NCI-H146 treated with DMSO at 0.1 percent for 48 hours (cell line): ENCODE data around the gene S100PBP.

Source experiments
- DNase-seq: peaks from one replicate; lab custom pipeline; 2025; ENCODE audit not compliant: unreplicated experiment; lab: John Stamatoyannopoulos, UW

S100PBP gene

DNA sequence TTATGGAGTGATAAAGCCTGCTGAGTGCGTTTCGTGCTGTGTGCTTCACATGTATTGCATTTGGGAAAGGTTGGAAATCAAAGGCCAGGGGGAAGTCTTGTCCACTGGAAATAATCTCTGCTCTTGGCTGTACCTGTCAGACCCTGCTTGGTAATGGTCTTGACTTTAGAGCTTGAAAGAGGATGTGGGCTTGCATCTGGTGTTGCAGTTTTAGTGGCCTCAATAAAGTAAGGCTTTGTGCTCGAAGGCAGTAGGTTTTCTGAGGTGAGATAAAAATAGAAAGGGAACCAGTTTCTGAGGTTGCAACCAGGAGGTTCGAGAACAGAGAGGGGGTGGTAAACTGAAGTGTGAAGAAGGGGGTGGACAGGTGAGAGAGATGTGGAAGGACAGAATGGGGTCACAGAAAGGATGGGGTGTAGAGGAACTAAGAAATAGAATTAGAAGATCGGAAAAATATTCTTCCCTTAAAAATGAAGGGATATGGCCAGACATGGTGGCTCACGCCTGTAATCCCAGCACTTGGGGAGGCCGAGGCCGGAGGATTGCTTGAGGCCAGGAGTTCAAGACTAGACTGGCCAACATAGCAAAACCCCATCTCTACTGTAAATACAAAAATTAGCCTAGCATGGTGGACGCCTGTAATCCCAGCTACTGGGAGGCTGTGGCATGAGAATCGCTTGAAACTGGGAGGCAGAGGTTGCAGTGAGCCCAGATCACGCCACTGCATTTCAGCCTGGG is 1.5 kb downstream of the S100PBP start:
- DNase-seq = no peak

DNA sequence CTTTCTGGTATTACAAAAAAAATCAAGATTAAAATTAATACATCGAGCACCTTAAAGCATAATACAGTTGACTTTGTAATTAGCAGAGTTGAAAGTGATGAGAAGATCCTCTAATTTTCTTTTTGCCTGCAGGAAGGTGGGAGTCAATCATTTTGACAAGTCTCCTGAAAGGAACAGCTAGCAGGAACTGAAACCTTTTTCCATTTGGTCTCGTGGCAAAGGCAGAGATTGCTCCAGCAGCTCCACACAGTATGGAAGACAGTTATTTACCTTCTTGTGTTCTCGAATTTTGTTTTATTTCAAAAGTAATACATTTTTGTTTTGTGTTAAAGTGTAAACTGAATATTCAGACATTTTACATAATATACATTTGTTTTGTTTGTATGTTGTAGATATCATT is 7.7 kb downstream of the S100PBP start:
- no peak for DNase-seq

DNA sequence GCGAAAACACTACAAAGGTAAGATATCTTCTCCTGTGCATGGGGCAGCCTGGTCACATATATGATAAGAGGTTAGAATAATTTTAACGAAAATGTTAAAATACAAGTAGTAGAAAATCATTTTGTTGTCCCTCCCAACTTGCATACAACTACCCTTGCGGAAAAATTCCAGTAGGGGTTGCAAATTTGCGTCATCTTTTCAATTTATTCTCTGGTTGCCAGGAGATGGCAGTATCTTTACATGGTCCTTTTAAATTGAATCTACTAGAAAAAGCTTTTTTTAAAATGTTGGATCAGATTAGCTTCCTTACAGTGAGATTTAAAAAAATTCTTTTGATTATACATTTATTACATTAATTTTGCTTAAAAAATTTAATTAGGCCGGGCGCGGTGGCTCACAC is 10.9 kb downstream of the S100PBP start:
- no peak for DNase-seq

DNA sequence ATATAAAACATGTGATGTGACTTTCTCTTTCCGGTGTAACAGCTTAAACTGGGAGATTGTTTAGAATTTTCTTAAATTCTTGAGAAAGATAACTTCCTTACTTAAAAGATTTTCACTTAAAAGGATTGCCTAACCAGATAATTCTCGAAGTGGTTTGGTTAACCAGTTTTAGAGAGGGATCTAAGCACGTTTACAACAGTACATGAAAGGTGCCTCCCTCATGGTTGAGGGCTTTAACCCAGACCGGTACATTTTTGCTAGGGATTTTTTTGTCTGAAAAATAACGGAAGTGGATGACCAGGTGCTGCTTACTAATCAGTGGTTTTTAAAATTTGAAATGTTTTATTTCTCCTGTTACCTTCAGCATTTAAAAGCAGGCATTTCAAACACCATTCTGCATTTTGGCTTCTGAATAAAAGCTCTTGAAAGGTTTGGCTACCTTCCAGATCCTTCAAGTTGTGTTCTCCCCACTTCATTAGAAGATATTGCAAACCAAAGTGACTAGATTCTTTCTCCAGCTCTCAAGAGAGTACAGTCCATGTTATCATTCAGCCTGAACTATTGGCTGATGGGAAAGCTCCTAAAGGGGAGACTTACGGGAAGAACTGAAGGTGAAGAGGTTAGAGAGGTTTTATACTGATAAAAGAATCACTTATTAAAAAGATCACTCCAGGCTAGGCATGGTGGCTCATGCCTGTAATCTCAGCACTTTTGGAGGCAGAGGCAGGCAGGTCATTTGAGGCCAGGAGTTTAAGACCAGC is 12.8 kb downstream of the S100PBP start:
- DNase-seq = no peak

DNA sequence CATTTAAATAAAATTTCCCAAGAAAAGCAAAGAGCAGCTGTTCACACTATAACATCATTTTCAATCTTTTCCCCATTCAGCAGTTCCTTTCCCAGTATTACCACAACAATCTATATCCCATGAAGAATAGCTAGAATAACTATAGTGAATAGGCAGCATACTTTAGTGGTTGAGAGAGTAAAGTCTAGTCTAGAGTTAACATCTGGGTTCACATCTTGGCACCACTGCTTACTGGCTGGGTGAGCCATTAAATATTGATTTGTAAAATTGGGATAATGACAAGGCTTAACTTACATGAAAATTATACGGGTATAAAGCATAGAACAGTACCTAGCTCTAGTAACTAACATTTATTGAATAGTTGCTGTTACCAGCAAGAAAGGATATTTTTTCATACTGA is 14.4 kb downstream of the S100PBP start:
- no peak for DNase-seq

DNA sequence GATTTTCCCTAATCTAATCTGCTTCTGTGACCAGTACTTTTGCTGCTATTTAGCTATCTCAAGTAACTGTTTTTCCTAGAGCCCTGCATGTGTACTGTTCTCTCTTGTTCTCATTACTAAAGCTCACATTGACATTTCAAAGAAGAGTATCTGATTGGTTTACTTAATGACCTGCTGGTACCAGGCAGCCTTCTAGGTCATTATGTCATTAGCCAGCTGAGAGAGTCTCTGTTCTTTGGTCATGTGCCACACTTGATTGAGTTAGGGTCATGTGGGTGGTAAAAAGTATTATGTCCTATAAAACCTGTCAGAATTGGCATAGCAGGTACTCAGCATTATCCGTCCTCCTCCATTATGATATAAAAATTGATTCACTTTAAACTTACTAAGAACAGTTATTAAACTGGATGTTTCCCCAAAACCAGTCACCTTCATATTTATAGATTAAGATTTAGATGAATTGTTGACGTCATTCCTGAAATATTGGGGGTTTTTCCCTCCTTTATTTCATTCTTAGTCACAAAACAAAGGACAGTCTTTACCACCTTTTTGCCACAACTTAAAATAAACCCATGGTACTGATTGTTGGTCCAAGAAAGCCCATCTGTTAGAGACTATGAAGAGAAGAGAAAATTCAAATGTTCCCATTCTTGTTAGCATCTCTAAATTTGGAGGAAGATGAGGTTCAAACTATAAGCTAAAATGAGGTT is 31.1 kb downstream of the S100PBP start:
- DNase-seq = peak; percentile 10

DNA sequence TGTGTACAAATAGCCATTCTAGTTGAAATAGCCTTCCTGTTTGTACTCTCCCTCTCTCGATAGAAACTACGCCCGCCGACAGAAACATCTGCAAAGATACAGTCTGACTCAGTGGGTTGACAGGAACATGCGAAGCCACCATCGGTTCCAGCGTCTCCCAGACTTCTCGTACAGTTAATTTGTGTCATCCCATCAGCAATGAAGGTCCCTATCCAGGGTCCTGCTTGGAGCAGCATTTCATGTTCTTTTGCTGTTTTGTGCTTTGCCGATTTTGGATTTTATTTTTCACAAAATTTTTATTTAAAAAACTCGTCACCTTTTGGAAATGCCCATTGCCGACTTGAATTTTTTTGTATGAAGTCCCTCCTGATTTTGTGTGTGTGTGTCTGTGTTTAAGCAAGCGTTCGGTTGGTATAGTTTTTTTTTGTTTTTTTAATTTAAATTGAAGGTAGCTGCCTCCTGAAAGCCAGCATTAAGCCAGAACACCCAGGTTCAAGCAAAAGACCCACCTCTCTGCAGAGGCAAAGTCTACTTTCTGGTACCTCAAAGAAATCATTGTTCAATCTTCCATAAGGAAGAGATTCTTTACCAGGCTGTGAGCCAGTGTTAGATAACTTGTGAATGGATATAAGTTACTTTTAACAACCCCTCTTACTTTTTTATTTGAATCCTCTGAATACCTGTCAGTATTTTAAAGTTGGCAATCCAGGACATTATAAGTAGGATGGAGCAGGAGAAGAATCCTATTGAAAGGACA is 38.6 kb downstream of the S100PBP start:
- DNase-seq = no peak

DNA sequence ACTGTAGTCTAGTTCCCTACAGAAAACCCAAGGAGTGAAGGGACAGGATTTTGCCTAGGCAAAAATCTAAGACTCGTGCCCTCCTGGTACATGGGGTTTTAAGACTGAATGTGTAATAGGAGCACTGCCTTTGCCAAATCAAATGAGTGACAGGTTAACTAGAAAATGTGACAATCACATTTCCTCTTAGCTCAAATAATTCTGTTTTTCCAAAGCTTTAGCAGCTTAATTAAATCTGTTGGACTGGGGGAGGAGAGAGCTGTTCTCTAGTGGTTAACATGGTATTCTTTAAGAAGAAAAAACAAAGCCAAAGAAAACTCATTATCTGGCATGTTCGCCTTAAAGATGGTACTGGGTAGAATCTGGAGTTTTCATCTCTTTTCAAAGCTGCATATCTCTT is 40.7 kb downstream of the S100PBP start:
- DNase-seq = no peak

DNA sequence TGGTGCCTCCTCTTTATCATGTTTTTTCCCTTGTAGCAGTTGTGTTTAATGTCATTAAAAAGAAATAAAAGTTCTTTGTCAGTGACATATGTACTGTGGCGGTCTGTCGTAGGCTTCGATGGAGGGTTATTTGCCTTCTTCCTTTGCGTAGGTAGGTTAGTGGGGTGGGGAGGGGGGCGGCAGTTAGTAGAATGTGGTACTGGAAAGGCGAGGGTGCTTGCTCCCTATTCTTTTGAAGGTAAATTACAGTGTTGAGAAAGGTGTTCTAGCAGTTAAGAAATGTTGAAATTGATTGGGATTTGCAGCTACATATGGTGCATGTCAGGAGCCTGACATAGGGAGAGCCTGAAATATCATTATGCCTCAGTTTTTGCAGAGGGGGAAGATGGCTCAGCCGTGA is 41.3 kb downstream of the S100PBP start:
- no peak for DNase-seq

DNA sequence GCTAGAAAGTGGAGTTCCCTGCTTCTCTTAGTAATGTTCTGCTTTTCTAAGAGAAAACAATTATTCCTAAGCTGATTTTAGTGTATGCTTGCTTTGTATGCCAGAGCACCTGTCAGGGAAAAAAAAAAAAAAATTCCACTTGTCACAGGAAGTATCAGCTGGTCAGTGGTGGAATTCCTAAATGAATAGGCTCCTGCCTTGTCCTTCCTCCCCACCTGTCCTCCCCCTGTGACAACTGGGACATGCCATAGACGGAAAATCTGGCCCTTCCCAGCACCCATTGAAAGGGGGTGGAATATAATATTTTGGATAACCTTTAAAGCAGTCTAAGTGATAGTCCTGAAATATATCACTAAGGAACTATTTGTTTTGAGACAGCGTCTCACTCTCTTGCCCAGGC is 42.5 kb downstream of the S100PBP start:
- DNase-seq = no peak

DNA sequence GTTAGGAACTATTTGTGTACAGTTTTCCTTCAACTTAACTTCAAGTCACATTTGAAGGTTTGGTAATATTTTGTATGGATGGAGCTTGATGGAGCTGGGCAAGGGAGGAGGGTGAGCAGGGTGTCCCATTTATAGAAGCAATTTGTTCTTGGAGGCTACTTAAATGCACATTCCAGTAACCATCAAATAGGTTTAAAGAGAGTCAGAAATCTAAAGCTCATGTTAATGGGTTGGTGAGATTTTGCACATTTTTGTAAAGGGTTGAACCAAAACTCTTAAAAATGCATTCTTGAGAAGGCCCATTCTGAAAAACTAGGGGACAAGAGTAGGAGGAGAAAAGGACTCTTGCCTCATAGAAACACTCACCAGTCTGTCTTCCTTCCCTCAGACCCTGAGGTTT is 43.1 kb downstream of the S100PBP start:
- DNase-seq = no peak

DNA sequence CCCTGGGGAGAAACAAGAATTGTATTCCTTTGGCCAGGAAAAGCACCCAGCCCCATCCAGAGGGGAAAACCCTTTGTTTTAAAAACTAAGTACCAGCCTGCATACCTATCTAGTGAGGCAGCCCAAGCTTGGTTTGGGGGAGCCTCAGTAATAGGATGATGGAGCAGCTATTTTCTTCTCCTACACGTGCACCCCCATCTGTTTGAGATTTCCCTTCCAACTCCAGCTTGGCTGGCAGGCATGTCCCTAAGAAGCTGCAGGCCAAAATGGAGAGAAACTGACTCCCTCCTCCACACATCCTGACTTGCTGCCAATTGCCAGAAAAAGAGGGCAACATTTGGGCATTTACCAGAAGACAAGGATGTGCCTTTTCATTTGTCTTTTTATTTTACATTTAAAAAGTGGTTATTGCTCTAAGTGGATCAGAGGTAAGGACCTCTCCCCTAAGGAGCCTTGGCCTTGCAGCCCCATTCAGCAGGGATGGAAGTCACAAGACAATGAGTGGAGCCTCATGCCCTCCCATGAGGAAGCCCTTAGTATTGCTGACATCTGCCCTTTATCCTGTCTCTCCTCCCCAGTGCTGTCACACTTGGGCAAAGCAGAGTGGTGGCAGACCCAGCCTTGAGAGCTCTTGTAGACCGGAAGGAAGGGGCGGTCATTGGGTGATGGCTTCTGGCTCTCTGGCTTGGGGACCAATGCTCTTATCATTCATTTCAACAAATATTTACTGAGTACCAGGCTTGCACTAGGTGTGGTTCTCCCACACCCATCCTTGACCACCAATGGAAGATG is 44.6 kb downstream of the S100PBP start:
- no peak for DNase-seq

DNA sequence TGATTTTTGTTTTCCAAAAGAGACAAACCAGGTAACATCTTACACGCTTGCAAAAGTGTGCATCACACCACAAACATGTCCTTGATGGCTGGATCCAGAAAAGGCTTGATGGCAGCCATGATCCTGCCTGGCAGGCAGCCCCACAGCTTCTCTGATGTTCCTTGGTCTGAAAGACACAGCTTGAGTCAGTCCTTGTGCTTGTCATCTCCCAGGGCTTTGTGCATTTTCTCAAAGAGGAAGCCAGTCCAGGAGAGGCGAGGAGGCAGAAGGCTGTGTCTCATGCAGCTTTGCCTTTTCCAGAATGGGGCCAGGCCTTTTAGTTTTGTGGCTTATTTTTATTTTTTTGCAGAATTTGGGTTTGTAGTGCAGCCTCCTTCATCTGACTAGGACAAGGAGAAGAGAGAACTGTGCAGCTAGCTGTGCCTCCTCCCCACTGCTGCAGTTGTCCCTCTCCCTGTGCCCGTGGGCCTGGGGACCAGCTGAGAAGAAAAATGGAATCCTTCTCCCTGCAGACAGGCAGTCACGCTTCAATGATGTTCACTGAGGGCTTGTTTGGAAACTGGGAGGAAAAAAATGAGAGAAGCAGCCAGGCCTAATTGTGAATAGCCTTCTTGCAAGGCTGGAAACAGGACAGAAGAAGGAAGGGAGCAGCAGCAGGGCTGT is 45.9 kb downstream of the S100PBP start:
- no peak for DNase-seq

DNA sequence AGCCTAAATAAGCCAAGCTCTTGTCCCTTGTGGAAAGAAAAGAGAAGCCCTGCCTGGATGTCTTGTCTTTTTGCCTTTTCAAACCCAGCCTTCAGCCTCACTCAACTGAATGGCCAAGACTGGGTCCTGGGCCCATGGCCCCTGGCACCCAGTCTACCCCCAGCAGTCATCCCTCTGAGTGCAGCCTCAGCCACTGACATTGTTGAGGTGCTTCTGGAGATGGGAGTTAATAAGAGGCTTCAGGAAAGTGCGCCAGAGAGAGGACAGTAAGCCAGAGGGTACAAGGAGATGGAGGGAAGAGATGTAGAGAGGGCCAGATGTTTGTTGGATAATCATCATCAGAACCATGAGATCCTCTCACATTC is 46.4 kb downstream of the S100PBP start:
- no peak for DNase-seq

DNA sequence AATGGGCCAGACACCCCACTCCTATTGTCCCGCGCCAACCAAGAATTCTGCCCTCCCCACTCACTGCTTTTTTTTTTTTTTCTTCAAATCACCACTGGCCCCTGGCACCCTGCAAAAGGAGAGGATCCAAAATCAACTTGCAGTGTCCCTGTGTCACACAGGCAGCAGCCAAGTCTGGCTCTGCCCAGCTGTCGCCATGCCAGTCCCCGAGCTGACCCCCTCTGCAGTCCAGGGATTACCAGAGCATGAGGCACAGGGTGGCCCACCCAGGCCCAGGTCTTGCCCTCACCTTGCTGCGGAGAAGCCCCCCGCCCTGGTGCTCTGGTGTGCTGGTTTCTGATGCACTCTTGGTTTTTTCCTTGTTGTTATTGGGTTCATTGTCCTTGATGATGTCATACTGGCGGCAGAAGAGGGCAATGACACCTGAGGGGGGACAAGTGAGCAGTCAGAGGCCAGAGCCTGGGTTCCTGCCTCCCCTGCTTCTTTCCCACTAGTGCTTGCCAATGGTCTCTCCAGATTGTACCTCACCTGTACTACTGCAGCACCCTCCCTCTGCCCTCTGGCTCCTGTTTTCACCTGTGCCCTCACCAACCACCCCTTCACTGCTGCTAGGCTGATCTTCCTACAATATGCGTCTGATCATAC is 47.0 kb downstream of the S100PBP start:
- no peak for DNase-seq

DNA sequence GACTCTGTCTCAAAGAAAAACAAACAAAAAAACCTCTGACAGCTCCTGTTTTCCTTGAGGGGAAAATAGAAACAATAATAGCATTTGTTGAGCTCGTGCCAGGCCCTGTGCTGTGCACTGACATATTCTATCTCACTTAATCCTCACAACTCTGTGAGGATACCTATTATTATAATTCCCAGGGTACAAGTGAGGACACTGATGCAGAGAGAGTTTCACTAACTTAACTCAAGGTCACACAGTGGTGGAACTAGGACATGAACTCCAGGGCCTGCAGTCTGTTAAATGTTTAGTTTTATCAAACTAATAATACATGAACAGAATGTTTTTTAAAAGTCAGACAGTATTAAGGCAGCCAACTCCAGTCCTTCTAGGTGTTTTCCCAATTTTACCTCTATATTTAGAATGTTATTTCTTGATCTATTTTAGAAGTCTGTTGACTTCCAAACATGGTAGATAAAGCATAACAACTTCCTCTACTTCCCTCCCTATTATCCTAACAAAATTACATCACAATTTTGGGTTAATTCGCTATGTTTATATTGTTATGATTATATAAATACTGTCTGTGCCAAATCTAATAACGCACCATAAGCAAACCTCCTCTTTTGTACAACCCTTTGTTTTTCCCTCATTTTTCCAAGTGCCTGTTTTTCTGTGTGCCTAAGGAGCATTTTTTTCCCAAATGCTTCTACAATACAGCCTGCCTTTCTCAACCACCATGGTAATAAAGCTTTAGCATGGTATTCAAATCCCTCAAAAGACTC is 48.4 kb downstream of the S100PBP start:
- DNase-seq = no peak

DNA sequence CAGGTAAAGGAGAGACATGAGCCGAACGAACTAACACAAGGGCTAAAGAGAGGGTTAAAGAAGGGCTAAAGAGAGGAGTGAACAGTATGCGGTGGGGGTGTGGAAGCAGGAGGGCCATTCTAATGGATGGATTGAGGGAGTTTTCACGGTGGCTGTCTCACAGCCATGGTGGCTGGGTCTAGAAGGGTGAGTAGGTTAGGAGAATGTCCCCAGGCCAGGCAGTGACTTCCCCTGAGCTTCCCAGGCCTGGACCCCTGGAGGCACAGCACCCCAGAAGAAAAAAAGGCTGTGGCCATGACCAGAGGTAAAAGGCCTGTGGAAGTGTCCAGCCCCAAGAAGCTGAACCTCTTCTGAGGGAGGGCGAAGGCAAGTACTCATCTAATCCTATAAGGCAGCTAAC is 49.7 kb downstream of the S100PBP start:
- no peak for DNase-seq

DNA sequence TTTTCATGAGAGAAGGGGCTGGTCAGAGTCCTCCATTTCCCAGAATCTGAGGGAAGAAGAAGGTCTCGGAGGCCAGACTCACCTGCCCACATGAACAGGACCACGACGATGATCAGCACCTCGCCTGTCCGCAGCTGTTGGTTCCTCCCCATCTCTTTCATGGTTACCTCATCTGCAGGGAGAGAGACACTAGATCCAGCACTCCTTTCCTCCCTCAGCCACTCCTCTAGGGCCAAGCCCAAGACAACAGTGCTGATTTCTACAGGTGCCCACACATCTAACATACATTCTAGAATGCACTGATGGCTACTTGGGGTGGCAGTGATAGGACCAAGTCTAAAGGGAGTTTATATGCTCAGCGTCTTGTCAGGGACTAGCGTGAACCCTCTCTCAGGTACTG is 50.2 kb downstream of the S100PBP start:
- DNase-seq = no peak

DNA sequence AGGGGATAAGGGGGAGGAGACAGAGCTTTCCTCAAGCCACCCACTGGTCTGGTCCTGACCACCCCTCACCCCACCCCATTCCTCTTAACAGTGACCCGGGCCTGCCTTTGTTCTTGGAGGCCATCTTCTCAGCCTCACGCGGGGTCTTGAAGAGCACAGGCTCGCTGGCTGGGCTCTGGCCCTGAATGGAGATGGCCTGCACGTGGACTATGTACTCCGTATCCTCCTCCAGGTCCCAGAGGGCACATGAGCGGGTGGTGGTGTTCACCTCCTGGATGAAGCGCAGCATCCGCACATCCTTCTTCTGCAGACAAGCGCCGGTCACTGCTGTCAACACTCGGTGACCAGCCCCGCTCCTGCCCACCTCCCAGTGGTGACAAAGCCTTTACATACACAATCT is 50.6 kb downstream of the S100PBP start:
- no peak for DNase-seq
